Karpas-422 (cell line): ENCODE results near the gene NMT1. TPM values are rescaled to one million over a fixed set of nuclear protein-coding genes. Genes with fewer than 3 reads are reported as not detected.

ENCODE experiments used
- DNase-seq: peaks from one replicate; pipeline ENCODE4 v3.0.0-alpha.2; 2015
- H2AFZ ChIP-seq: fragments of 200-600 bp; sonication (generic); 2 replicates; pipeline ENCODE4 v1.6.1; 2014; ENCODE audit warnings: antibody characterized with exemption, low read length, mixed read lengths
- H3K27ac ChIP-seq: fragments of 200-600 bp; sonication (generic); 2 replicates; pipeline ENCODE4 v1.5.1; 2014; ENCODE audit warnings: mild to moderate bottlenecking, low read length, moderate library complexity
- H3K27me3 ChIP-seq: fragments of 200-600 bp; sonication (generic); 2 replicates; pipeline ENCODE4 v1.6.1; 2014; ENCODE audit warnings: low read length, mixed read lengths
- H3K36me3 ChIP-seq: fragments of 200-600 bp; sonication (generic); 2 replicates; pipeline ENCODE4 v1.6.1; 2014; ENCODE audit warnings: low read length, mixed read lengths; ENCODE audit not compliant: insufficient read depth
- H3K4me1 ChIP-seq: fragments of 200-600 bp; sonication (generic); 2 replicates; pipeline ENCODE4 v1.6.1; 2014; ENCODE audit warnings: mild to moderate bottlenecking, low read length, mixed read lengths
- H3K4me2 ChIP-seq: fragments of 200-600 bp; sonication (generic); 2 replicates; pipeline ENCODE4 v1.6.1; 2014; ENCODE audit warnings: low read length, low read depth, mild to moderate bottlenecking; ENCODE audit not compliant: poor library complexity, severe bottlenecking
- H3K4me3 ChIP-seq: fragments of 200-600 bp; sonication (generic); 2 replicates; pipeline ENCODE4 v1.5.1; 2014; ENCODE audit warnings: mild to moderate bottlenecking, antibody characterized with exemption, low read length, mixed read lengths
- H3K79me2 ChIP-seq: fragments of 200-600 bp; sonication (generic); 2 replicates; pipeline ENCODE4 v1.6.1; 2014; ENCODE audit warnings: mild to moderate bottlenecking, low read length, mixed read lengths
- H3K9ac ChIP-seq: fragments of 200-600 bp; sonication (generic); 2 replicates; pipeline ENCODE4 v1.6.0; 2014; ENCODE audit warnings: low read length
- H3K9me2 ChIP-seq: fragments of 200-600 bp; sonication (generic), shearing (Covaris generic); replicated peaks from 2 replicates; pipeline ENCODE4 v1.6.0; 2014; ENCODE audit warnings: mild to moderate bottlenecking, low read length, moderate library complexity; ENCODE audit not compliant: insufficient read depth
- H3K9me3 ChIP-seq: fragments of 300-700, 200-600 bp; sonication (generic); 2 replicates; pipeline ENCODE4 v1.6.1; 2014; ENCODE audit warnings: low read length, mixed read lengths
- H4K20me1 ChIP-seq: fragments of 200-600 bp; sonication (generic); 2 replicates; pipeline ENCODE4 v1.6.1; 2014; ENCODE audit warnings: mild to moderate bottlenecking, antibody characterized with exemption, low read length, low read depth; ENCODE audit not compliant: insufficient read depth
- total RNA-seq: library from RNA; depleted of rRNA; stranded (reverse); fragments of >200 nt; shearing (Covaris generic); gene quantifications from 2 replicates; pipeline ENCODE4 v1.2.3, GENCODE V29; 2014; ENCODE audit warnings: low replicate concordance

NMT1 gene
- total RNA-seq, 1 experiment from 2014 or later, result 48.5 TPM

GRCh38 chr17:45113424-45113754 is 52.3 kb downstream of the NMT1 start:
- Histone ChIP-seq H3K9me3 (no peaks in the 10 kb centered on the region), H3K9me2 (no peaks in the 10 kb centered on the region), H3K79me2 (no peaks in the 10 kb centered on the region), H3K4me2 (no peak overlapping the region), H3K9ac (no peak overlapping the region), H2AFZ (no peak overlapping the region), H3K27me3 (no peaks in the 10 kb centered on the region), H3K4me3 (no peak overlapping the region), H3K27ac (no peak overlapping the region), H4K20me1 (peaks cover 11% of the 10 kb centered on the region; the same call in 1 of the 2 replicates), H3K36me3 (no peaks in the 10 kb centered on the region), H3K4me1 (peaks cover 9% of the 10 kb centered on the region)
- DNase-seq, result no peak

- no peak overlapping the region for H2AFZ ChIP-seq
- no peak overlapping the region for H3K9ac ChIP-seq
- no peak overlapping the region for H3K4me2 ChIP-seq
- H3K9me2 ChIP-seq, result no peaks in the 10 kb centered on the region
- H3K4me3 ChIP-seq, result no peak overlapping the region
- no peaks in the 10 kb centered on the region for H3K79me2 ChIP-seq
- no peak for DNase-seq
- H3K27ac ChIP-seq, result no peak overlapping the region
- H4K20me1 ChIP-seq, result peaks cover 10% of the 10 kb centered on the region; the same call in 1 of the 2 replicates
- no peaks in the 10 kb centered on the region for H3K36me3 ChIP-seq
- H3K9me3 ChIP-seq, result no peaks in the 10 kb centered on the region
- H3K27me3 ChIP-seq, result no peaks in the 10 kb centered on the region
- peaks cover 9% of the 10 kb centered on the region for H3K4me1 ChIP-seq
These were observed 53.2 kb downstream of the NMT1 start for GRCh38 chr17:45114117-45114932.

GRCh38 chr17:45115015-45115625 is 54.0 kb downstream of the NMT1 start:
- no peak for DNase-seq
- Histone ChIP-seq H4K20me1 (peaks cover 10% of the 10 kb centered on the region; the same call in 1 of the 2 replicates), H3K79me2 (no peaks in the 10 kb centered on the region), H3K4me3 (no peak overlapping the region), H3K9ac (no peak overlapping the region), H3K9me2 (no peaks in the 10 kb centered on the region), H2AFZ (no peak overlapping the region), H3K27ac (no peak overlapping the region), H3K36me3 (no peaks in the 10 kb centered on the region), H3K4me2 (no peak overlapping the region), H3K4me1 (peaks cover 9% of the 10 kb centered on the region), H3K9me3 (no peaks in the 10 kb centered on the region), H3K27me3 (no peaks in the 10 kb centered on the region)

- Histone ChIP-seq H2AFZ (no peak overlapping the region), H3K9me2 (no peaks in the 10 kb centered on the region), H3K36me3 (no peaks in the 10 kb centered on the region), H3K4me3 (no peak overlapping the region), H3K9me3 (no peaks in the 10 kb centered on the region), H3K4me1 (peaks cover 9% of the 10 kb centered on the region), H3K79me2 (no peaks in the 10 kb centered on the region), H3K9ac (no peak overlapping the region), H3K4me2 (no peak overlapping the region), H3K27me3 (no peaks in the 10 kb centered on the region), H3K27ac (no peak overlapping the region), H4K20me1 (peaks cover 5% of the 10 kb centered on the region; the same call in 1 of the 2 replicates)
- no peak for DNase-seq
These were observed 54.8 kb downstream of the NMT1 start for GRCh38 chr17:45115871-45116270.

GRCh38 chr17:45116434-45117016 is 55.4 kb downstream of the NMT1 start:
- no peaks in the 10 kb centered on the region for H3K79me2 ChIP-seq
- H3K4me3 ChIP-seq, result no peak overlapping the region
- H3K27ac ChIP-seq, result no peak overlapping the region
- no peaks in the 10 kb centered on the region for H3K9me3 ChIP-seq
- H3K27me3 ChIP-seq, result no peaks in the 10 kb centered on the region
- no peak for DNase-seq
- H3K4me2 ChIP-seq, result no peak overlapping the region
- no peak overlapping the region for H2AFZ ChIP-seq
- 0 out of 2 replicates have a peak, but pooled peaks cover 2% of the 10 kb centered on the region for H4K20me1 ChIP-seq
- no peaks in the 10 kb centered on the region for H3K36me3 ChIP-seq
- H3K9me2 ChIP-seq, result no peaks in the 10 kb centered on the region
- H3K4me1 ChIP-seq, result peaks cover 6% of the 10 kb centered on the region
- H3K9ac ChIP-seq, result no peak overlapping the region

GRCh38 chr17:45117334-45117733 is 56.2 kb downstream of the NMT1 start:
- Histone ChIP-seq H3K9me2 (no peaks in the 10 kb centered on the region), H4K20me1 (no peaks in the 10 kb centered on the region), H2AFZ (no peak overlapping the region), H3K4me1 (no peaks in the 10 kb centered on the region), H3K27ac (no peak overlapping the region), H3K36me3 (no peaks in the 10 kb centered on the region), H3K9ac (no peak overlapping the region), H3K27me3 (no peaks in the 10 kb centered on the region), H3K4me2 (no peak overlapping the region), H3K4me3 (no peak overlapping the region), H3K79me2 (no peaks in the 10 kb centered on the region), H3K9me3 (no peaks in the 10 kb centered on the region)
- DNase-seq, result no peak

- no peak overlapping the region for H3K4me2 ChIP-seq
- H3K27ac ChIP-seq, result no peak overlapping the region
- H3K4me3 ChIP-seq, result no peak overlapping the region
- H3K9me2 ChIP-seq, result no peaks in the 10 kb centered on the region
- H3K79me2 ChIP-seq, result no peaks in the 10 kb centered on the region
- no peak overlapping the region for H2AFZ ChIP-seq
- no peaks in the 10 kb centered on the region for H3K4me1 ChIP-seq
- H3K36me3 ChIP-seq, result no peaks in the 10 kb centered on the region
- no peak for DNase-seq
- no peaks in the 10 kb centered on the region for H3K9me3 ChIP-seq
- H4K20me1 ChIP-seq, result no peaks in the 10 kb centered on the region
- H3K27me3 ChIP-seq, result no peaks in the 10 kb centered on the region
- no peak overlapping the region for H3K9ac ChIP-seq
These were observed 56.9 kb downstream of the NMT1 start for GRCh38 chr17:45117848-45118646.

- Histone ChIP-seq H4K20me1 (no peaks in the 10 kb centered on the region), H3K9me2 (no peaks in the 10 kb centered on the region), H3K36me3 (no peaks in the 10 kb centered on the region), H3K4me2 (no peak overlapping the region), H3K27me3 (no peaks in the 10 kb centered on the region), H2AFZ (no peak overlapping the region), H3K9ac (no peak overlapping the region), H3K79me2 (no peaks in the 10 kb centered on the region), H3K4me1 (no peaks in the 10 kb centered on the region), H3K4me3 (no peak overlapping the region), H3K9me3 (no peaks in the 10 kb centered on the region), H3K27ac (no peak overlapping the region)
- no peak for DNase-seq
These were observed 57.6 kb downstream of the NMT1 start for GRCh38 chr17:45118691-45119090.
